ENCODE data around the gene HAGHL.

The HAGHL gene

DNA sequence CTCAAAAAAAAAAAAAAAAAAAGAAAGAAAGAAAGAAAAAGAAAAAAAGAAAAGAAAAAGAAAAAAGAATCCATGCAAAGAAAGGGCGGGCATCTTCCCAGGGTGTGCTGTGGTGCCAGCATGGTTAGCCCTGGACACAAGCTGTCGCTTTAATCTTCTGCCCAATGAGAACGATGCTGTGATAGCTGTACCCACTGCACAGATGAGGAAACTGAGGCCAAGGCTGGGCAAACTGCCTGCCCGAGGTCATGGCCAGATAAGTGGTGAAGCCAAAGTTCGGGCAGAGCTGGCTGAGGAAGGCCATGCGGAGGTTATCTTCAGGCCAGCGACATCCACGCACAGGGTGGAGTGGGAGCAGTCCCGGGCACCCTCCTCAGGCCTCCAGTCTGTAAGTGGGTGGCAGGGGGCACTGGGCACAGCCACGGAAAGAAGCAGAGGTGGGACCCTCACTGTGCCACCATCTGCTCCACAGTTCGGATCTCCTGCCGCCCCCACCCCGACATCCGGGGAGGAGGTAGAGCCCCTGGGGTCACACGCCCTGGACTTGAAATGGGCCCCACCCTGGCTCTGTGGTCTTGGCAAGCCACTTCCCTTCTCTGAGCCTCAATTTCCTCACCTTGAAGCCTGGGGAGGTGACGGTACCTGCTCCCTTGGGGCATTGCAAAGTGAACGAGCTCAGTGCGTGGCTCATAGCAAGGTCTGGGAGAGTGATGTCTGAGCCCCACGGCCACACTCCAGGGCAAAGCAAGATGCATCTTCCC lies 27.8 kb upstream of the HAGHL start:
- H3K4me3 ChIP-seq (ENCODE audit: low read depth, low read length): no peak overlapping the region
- TF ChIP-seq, protein P1, sequence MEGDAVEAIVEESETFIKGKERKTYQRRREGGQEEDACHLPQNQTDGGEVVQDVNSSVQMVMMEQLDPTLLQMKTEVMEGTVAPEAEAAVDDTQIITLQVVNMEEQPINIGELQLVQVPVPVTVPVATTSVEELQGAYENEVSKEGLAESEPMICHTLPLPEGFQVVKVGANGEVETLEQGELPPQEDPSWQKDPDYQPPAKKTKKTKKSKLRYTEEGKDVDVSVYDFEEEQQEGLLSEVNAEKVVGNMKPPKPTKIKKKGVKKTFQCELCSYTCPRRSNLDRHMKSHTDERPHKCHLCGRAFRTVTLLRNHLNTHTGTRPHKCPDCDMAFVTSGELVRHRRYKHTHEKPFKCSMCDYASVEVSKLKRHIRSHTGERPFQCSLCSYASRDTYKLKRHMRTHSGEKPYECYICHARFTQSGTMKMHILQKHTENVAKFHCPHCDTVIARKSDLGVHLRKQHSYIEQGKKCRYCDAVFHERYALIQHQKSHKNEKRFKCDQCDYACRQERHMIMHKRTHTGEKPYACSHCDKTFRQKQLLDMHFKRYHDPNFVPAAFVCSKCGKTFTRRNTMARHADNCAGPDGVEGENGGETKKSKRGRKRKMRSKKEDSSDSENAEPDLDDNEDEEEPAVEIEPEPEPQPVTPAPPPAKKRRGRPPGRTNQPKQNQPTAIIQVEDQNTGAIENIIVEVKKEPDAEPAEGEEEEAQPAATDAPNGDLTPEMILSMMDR (IDR thresholded peaks at IDR 0.05; ENCODE audit: low read depth, low read length, missing control alignments): no peak
- in situ Hi-C loops (cut with HindIII; ENCODE audit: low sequenced_read_pairs): no loop called here
- DNase-seq (ENCODE audit: low read depth): no peak

DNA sequence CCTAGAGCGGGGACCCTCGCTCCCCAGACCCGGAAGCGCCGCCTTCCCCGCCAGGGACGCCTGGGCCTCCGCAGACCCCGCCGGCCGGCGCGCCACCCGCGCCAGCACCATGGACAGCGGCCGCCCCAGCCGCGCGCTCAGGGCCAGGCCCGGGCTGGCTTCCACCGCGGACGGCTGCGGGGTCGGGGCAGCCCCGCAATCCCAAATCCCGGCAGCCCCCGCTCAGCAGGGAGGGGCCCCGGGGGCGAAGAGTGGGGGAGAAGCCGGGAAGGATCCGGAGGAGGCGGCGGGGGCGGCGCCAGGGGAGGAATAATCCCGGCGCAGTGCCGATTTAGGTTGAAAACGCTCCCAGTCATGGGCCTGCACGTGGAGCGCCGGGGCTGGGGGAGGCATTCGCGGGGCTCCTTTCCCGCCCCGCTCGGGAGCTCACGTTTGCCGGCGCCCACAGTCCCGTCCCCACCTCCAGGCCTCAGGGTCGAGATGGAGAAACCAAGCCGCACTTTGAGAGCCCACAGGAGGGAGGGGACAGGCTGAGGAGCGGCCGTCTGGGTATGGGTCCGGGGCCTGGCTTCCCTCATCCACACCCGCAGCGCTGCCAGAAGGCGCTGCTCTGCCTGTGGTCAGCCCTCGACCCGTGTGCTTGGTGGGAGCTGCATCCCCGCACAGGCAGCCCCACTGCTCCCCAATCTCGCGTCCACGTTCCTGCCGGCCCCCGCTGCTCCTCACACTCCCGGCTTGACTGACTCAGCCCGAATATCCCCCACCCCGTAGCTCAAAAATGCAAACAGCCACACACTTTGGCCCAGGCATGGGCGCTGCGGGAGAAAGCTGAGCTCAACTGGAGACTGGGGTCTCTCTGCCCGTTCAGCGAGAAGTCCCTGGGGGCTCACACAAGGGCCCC lies 26.0 kb upstream of the HAGHL start:
- H3K4me3 ChIP-seq (ENCODE audit: low read depth, low read length): no peak overlapping the region
- in situ Hi-C loops (cut with HindIII; ENCODE audit: low sequenced_read_pairs): no loop called here
- no peak for DNase-seq (ENCODE audit: low read depth)
- TF ChIP-seq, protein P1 (IDR thresholded peaks at IDR 0.05; ENCODE audit: low read depth, low read length, missing control alignments): no peak

DNA sequence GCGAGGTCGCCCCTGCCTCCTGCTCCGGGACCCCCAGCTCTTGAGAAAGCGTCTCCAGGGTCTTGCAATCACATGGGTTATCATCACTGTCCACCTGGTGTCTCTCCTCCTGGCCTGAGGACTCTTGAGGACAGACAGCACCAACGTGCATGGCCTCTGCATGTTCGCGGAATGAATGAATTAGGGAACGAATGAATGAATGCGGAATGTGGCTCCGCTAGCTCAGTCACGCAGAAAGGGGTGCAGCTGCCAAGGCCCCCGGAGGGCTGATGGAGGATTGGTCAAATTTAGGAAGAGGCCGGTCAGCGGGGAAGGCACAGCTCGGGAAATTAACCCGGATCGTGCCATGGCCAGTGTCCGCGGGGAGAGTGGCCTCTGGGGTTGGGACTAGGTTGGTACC lies 24.6 kb upstream of the HAGHL start:
- TF ChIP-seq, protein P1 (IDR thresholded peaks at IDR 0.05; ENCODE audit: low read depth, low read length, missing control alignments): no peak
- H3K4me3 ChIP-seq (ENCODE audit: low read depth, low read length): no peak overlapping the region
- in situ Hi-C loops (cut with HindIII; ENCODE audit: low sequenced_read_pairs): no loop called here
- DNase-seq (ENCODE audit: low read depth): no peak

DNA sequence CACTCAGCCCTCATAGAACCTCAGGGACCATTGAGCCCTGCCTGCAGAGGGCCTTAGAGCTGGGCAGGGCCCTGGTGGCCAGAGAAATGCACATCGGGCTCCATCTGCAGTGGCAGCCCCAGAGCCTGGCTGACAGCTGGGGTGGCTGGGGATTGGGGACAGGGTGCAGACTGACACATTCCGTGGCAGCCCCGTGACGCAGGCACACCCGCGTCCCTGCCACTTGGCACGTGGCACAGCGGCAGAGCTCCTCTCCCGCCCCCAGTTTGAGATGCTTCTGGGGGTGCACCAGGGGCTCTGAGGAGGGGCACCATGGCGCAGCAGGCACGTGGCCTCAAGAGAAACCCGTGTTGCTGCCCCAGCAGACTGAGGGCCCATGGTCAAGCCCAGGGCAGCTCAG lies 23.5 kb upstream of the HAGHL start:
- TF ChIP-seq, protein P1 (IDR thresholded peaks at IDR 0.05; ENCODE audit: low read depth, low read length, missing control alignments): no peak
- no peak overlapping the region for H3K4me3 ChIP-seq (ENCODE audit: low read depth, low read length)
- in situ Hi-C loops (cut with HindIII; ENCODE audit: low sequenced_read_pairs): no loop called here
- no peak for DNase-seq (ENCODE audit: low read depth)

DNA sequence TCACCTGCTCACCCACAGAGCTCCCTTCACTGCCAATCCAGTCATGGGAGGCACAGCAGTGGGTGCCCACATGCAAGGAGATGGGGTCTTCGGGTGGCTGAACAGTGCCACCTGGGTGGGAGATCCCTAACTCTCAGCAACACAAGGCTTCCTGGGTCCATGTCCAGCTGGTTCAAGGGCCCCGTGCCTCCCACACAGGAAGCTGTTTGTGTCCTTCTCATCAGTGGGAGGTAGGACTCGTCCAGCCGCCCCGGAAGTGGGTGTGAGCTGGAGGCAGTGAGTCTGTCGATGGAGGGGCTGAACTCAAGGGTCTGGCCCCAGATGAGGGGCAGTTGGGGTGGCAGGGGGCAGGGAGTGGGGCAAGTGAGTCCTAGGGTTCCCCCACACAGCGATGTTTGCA lies 22.9 kb upstream of the HAGHL start:
- in situ Hi-C loops (cut with HindIII; ENCODE audit: low sequenced_read_pairs): no loop called here
- no peak for DNase-seq (ENCODE audit: low read depth)
- H3K4me3 ChIP-seq (ENCODE audit: low read depth, low read length): no peak overlapping the region
- TF ChIP-seq, protein P1 (IDR thresholded peaks at IDR 0.05; ENCODE audit: low read depth, low read length, missing control alignments): no peak

DNA sequence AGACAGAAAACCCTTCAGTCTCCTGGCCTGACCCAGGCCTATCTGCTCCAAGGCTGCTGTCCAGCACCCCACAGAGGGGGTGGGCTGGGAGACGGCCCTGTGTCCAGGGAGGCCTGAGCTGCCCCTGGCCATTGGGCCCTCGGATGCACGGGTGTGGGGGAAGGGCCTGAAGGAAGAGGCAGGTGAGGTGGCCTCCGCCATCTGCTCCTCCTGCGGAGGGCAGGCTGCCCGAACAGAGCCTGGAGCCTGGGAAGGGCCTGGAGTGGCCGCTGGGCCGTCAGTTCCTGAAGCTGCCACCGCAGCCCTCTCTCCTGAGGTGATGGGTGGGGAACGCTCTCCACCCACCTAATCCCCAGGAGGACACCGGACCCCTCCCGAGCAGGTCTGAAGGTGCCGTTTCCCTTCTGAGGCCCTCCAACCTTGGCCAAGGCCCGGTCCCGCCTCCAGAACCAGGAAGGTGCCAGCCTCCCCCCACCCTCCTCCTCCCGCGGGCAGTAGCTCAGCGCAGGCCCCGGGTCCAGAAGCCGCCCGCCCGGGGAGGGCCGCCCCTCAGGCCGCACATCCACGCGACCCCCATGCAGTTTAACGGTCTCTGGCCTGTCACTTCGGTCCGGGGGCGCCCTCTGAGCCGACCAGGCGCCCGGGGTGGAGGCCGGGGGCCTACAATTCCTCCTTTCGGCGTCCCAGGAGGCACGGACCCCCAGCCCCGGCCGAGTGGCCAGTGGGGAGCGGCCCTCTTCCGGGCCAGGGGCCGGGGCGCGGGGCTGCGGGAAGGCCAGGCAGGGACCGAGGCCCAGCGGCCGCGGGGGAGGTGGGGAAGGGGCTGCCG lies 22.1 kb upstream of the HAGHL start:
- in situ Hi-C loops (cut with HindIII; ENCODE audit: low sequenced_read_pairs): no loop called here
- DNase-seq (ENCODE audit: low read depth): no peak
- TF ChIP-seq, protein P1 (IDR thresholded peaks at IDR 0.05; ENCODE audit: low read depth, low read length, missing control alignments): no peak
- H3K4me3 ChIP-seq (ENCODE audit: low read depth, low read length): no peak overlapping the region
